Fibroblast of lung (primary cell): ENCODE results near the gene EGLN2.

Experiments
- CTCF ChIP-seq, 2 donors: IDR thresholded peaks in 1 of 2; conservative IDR thresholded peaks in 1 of 2; 1 replicate in 1 of 2; 2 replicates in 1 of 2; pipeline ENCODE4 v1.5.1; 2011 to 2012; ENCODE audit warnings: low read length in 2 of 2, control low read depth in 1 of 2, inconsistent platforms in 1 of 2, low read depth in 1 of 2, mild to moderate bottlenecking in 1 of 2
- EZH2 ChIP-seq: IDR thresholded peaks from 2 replicates; pipeline ENCODE4 v1.5.1; 2012; ENCODE audit warnings: low read length, control low read depth, mild to moderate bottlenecking; ENCODE audit errors: missing control alignments

DNA sequence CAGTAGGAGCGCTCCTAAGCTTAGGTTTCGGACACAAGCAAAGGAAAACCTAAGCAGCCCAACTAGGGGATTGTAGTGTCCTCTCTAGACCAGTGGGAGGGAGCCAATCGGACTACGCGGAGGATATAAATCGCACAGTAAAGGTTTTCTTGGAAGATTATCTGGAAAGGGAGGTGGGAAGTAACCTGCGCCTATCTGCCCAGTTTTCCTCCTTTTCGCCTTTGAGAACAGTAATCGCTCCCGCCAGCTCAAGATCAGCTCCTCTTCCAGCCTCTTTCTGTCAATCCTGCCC is 21.4 kb upstream of the EGLN2 start:
- TF ChIP-seq CTCF (conservative IDR thresholded peaks at IDR 0.05 in 1 of 2, IDR thresholded peaks at IDR 0.05 in 1 of 2; ENCODE audit: low read depth in 1 of 2, low read length in 2 of 2), result no peak
- no peak for TF ChIP-seq EZH2
